HCT116 (cell line): ENCODE data around the gene NOA1. TPM values are rescaled to one million over a fixed set of nuclear protein-coding genes. Genes with fewer than 3 reads are reported as not detected.

Experiments used
- ATAC-seq: fragments of 200-7000 bp; cut with Tn5 transposase; 2 replicates; pipeline ENCODE4 v1.9.1; 2020; ENCODE audit warnings: mild to moderate bottlenecking, moderate library complexity
- BruUV-seq: library from RNA; stranded (reverse); fragments of 400-500 nt; replicated peaks from 2 replicates; lab custom pipeline; 2021; lab: Mats Ljungman, UMichigan
- CTCF ChIA-PET: fragments of 300-600 bp; sonication (Branson Sonifier 250); formaldehyde crosslinking; loops from one replicate; lab custom pipeline; 2021; ENCODE audit warnings: antibody characterized with exemption; lab: Charles Lee
- POLR2A ChIA-PET: fragments of 300-600, 350-600 bp; sonication (Branson Sonifier 250); formaldehyde crosslinking; loops from one replicate; lab custom pipeline; 2021; ENCODE audit warnings: antibody characterized with exemption; lab: Charles Lee
- RAD21 ChIA-PET, 2 experiments: fragments of 300-600 bp; sonication (Branson Sonifier 250); formaldehyde crosslinking; loops; one replicate each; lab custom pipeline; 2023; ENCODE audit warnings: low total read pairs in 2 of 2; ENCODE audit not compliant: uncharacterized antibody in 2 of 2, unreplicated experiment in 2 of 2, low non-redundant PET in 1 of 2; lab: Charles Lee
- DNase-seq: peaks from one replicate; pipeline ENCODE4 v3.0.0-alpha.2; 2010; ENCODE audit warnings: low read depth, low spot score
- H2AFZ ChIP-seq: fragments of 200-600 bp; shearing (Covaris generic), sonication (generic); 2 replicates; pipeline ENCODE4 v1.6.1; 2017; ENCODE audit warnings: low read depth, mixed run types, mixed read lengths, antibody characterized with exemption, low read length; ENCODE audit not compliant: poor library complexity, severe bottlenecking
- H3K27ac ChIP-seq: 2 replicates; pipeline ENCODE4 v1.5.1; 2012; ENCODE audit warnings: low read depth, low read length
- H3K27me3 ChIP-seq: fragments of 200-600 bp; sonication (generic); 2 replicates; pipeline ENCODE4 v1.6.1; 2016; ENCODE audit warnings: mixed run types, low read length, mixed read lengths; ENCODE audit not compliant: insufficient read depth
- H3K36me3 ChIP-seq, 2 experiments: fragments of 200-500 bp in 1 of 2; fragments of 200-600 bp in 1 of 2; sonication (Bioruptor generic) in 1 of 2; sonication (generic) in 1 of 2; 2 replicates each; pipeline versions ENCODE4 v1.5.1 to v1.6.1; 2014 to 2016; ENCODE audit warnings: low read length in 2 of 2, inconsistent platforms in 1 of 2, mixed read lengths in 1 of 2, mixed run types in 1 of 2; ENCODE audit not compliant: insufficient read depth in 2 of 2, control insufficient read depth in 1 of 2
- H3K4me1 ChIP-seq, 2 experiments: fragments of 200-600 bp in 1 of 2; sonication (generic) in 1 of 2; 2 replicates each; pipeline versions ENCODE4 v1.5.1 to v1.6.1; 2012 to 2017; ENCODE audit warnings: low read length in 2 of 2, inconsistent platforms in 1 of 2, mild to moderate bottlenecking in 1 of 2, mixed read lengths in 1 of 2, mixed run types in 1 of 2, moderate library complexity in 1 of 2; ENCODE audit not compliant: insufficient read depth in 2 of 2, control insufficient read depth in 1 of 2
- H3K4me2 ChIP-seq: fragments of 200-600 bp; sonication (generic); 2 replicates; pipeline ENCODE4 v1.6.1; 2017; ENCODE audit warnings: mixed run types, low read length, mixed read lengths
- H3K4me3 ChIP-seq, 2 experiments: fragments of 200-600 bp in 1 of 2; sonication (generic) in 1 of 2; replicated peaks in 1 of 2; 2 replicates each; pipeline ENCODE4 v1.5.1; 2011 to 2016; ENCODE audit warnings: low read length in 2 of 2, control low read depth in 1 of 2, low read depth in 1 of 2, mild to moderate bottlenecking in 1 of 2, mixed read lengths in 1 of 2, mixed run types in 1 of 2
- H3K79me2 ChIP-seq: fragments of 200-600 bp; sonication (generic); 2 replicates; pipeline ENCODE4 v1.6.1; 2017; ENCODE audit warnings: mild to moderate bottlenecking, mixed run types, low read length, moderate library complexity, mixed read lengths; ENCODE audit not compliant: insufficient read depth
- H3K9ac ChIP-seq: fragments of 200-600 bp; sonication (generic); 2 replicates; pipeline ENCODE4 v1.6.1; 2016; ENCODE audit warnings: low read length, mixed read lengths
- H3K9me2 ChIP-seq: fragments of 200-600 bp; sonication (generic), shearing (Covaris generic); 2 replicates; pipeline ENCODE4 v1.6.1; 2017; ENCODE audit warnings: mixed run types, mild to moderate bottlenecking, moderate library complexity; ENCODE audit not compliant: insufficient read depth
- H3K9me3 ChIP-seq, 2 experiments: fragments of 200-500 bp in 1 of 2; fragments of 200-600 bp in 1 of 2; sonication (Bioruptor generic) in 1 of 2; sonication (generic) in 1 of 2; 2 replicates each; pipeline ENCODE4 v1.6.1; 2014 to 2017; ENCODE audit warnings: low read length in 2 of 2, mixed read lengths in 2 of 2, inconsistent platforms in 1 of 2, low read depth in 1 of 2, mild to moderate bottlenecking in 1 of 2, mixed run types in 1 of 2, moderate library complexity in 1 of 2; ENCODE audit not compliant: control insufficient read depth in 1 of 2, insufficient read depth in 1 of 2
- H4K20me1 ChIP-seq: fragments of 200-600 bp; sonication (generic), shearing (Covaris generic); 2 replicates; pipeline ENCODE4 v1.6.1; 2017; ENCODE audit warnings: mixed run types, mild to moderate bottlenecking, moderate library complexity; ENCODE audit not compliant: insufficient read depth
- CTCF ChIP-seq, 3 experiments: fragments of 200-600 bp in 1 of 3; sonication (generic) in 1 of 3; IDR thresholded peaks in 2 of 3; conservative IDR thresholded peaks in 1 of 3; 2 replicates each; pipeline ENCODE4 v1.5.1; 2012 to 2017; ENCODE audit warnings: low read depth in 2 of 3, low read length in 2 of 3, antibody characterized with exemption in 1 of 3, borderline replicate concordance in 1 of 3, control low read depth in 1 of 3, mild to moderate bottlenecking in 1 of 3, mixed read lengths in 1 of 3, mixed run types in 1 of 3, moderate library complexity in 1 of 3; ENCODE audit not compliant: insufficient read depth in 1 of 3
- EGR1 ChIP-seq: IDR thresholded peaks from 2 replicates; pipeline ENCODE4 v1.6.1; 2012; ENCODE audit warnings: low read depth
- POLR2A ChIP-seq: IDR thresholded peaks from 2 replicates; pipeline ENCODE4 v1.7.0; 2011; ENCODE audit warnings: borderline replicate concordance; ENCODE audit not compliant: insufficient read depth, insufficient read length; ENCODE audit errors: extremely low read depth
- YY1 ChIP-seq: IDR thresholded peaks from 2 replicates; pipeline ENCODE4 v1.6.1; 2011; ENCODE audit warnings: low read length, low read depth, moderate library complexity, mild to moderate bottlenecking; ENCODE audit not compliant: insufficient replicate concordance; ENCODE audit errors: extremely low read depth
- intact Hi-C: fragments of 100-400 bp; cut with micrococcal nuclease; formaldehyde crosslinking; loops from 2 replicates; pipeline ENCODE4 v1.10.0; 2022
- total RNA-seq: library from RNA; stranded (reverse); gene quantifications from one replicate; pipeline ENCODE4 v1.2.1, GENCODE V29; 2021; ENCODE audit not compliant: unreplicated experiment

The NOA1 gene
- total RNA-seq, 1 experiment from 2014 or later, result 38.4 TPM

DNA sequence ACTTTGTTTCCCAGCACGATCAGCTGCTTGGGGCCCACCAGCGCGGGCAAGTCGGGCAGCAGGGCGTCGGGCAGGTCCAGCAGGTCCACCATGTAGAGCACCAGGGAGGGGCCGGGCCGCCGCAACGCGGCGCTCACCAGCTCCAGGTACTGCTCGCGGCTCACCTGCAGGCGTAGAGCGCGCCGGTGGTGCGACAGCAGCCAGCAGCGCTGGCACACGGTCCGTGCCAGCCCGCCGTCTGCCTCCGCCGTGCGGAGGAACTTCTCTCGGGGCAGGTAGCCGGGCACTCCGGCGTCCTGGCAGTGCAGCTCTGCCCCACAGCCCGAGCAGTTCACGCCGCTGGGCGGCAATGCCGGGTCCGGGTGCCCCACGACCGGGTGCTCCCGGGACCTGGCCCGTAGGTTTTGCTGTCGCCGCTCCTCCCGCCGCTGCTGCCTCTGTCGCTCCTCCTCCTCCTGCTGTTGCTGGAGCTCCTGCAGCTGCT lies 527 bp downstream of the NOA1 start:
- Histone ChIP-seq H3K36me3 (peaks cover 23 to 29% of the 10 kb centered on the region in 2 experiments), H3K27ac (peak overlapping the region; percentile 84), H3K79me2 (peaks cover 87% of the 10 kb centered on the region), H2AFZ (no peak overlapping the region), H3K9me3 (peaks cover 0 to 5% of the 10 kb centered on the region in 2 experiments; a peak in 1 of 4 replicates), H3K27me3 (no peaks in the 10 kb centered on the region), H3K4me3 (peak overlapping the region; percentile 97 to 98), H3K9ac (peak overlapping the region; percentile 97), H3K4me1 (peaks cover 7 to 17% of the 10 kb centered on the region in 2 experiments; a peak in 2 of 4 replicates), H4K20me1 (peaks cover 7% of the 10 kb centered on the region; the same call in 1 of the 2 replicates), H3K9me2 (no peaks in the 10 kb centered on the region), H3K4me2 (peak overlapping the region; percentile 90)
- ATAC-seq (peak; percentile 70), DNase-seq (peak; percentile 19)
- ChIA-PET CTCF (interaction anchor here (2.9 kb wide), 1 partner anchor 16 kb away, joined by 14 read pairs; no protein-coding TSS in a partner anchor), RAD21 (no interaction called here), POLR2A (interaction anchor here (0.8 to 2.4 kb wide), 9 partner anchors 10 to 541 kb away, joined by 3 to 16 read pairs (median 8); partner anchors contain the start of genes PAICS and PPAT)
- TF ChIP-seq POLR2A, result no peak
- TF ChIP-seq CTCF (IDR thresholded peaks at IDR 0.05 in 2 of 3, conservative IDR thresholded peaks at IDR 0.05 in 1 of 3; ENCODE audit: borderline replicate concordance in 1 of 3, insufficient read depth in 1 of 3, low read depth in 2 of 3, low read length in 2 of 3), result peak in 1 of 3 experiments; percentile 18; a peak in 2 of 6 replicates
- intact Hi-C loops, result loop anchor here (5.0 kb wide), 1 partner anchor 70 kb away; the partner anchor contains the start of gene REST
- BruUV-seq, result TSS peak; percentile 34

- ChIA-PET CTCF (interaction anchor here (2.9 kb wide), 1 partner anchor 16 kb away, joined by 14 read pairs; no protein-coding TSS in a partner anchor), POLR2A (interaction anchor here (1.4 kb wide), 1 partner anchor 10 kb away, joined by 10 read pairs; no protein-coding TSS in a partner anchor), RAD21 (no interaction called here)
- H3K79me2 ChIP-seq, result peaks cover 86% of the 10 kb centered on the region
- peaks cover 7% of the 10 kb centered on the region; the same call in 1 of the 2 replicates for H4K20me1 ChIP-seq
- no peaks in the 10 kb centered on the region for H3K27me3 ChIP-seq
- DNase-seq (no peak), ATAC-seq (peak; percentile 2)
- peak overlapping the region; percentile 97 to 98 for H3K4me3 ChIP-seq
- peaks cover 0 to 5% of the 10 kb centered on the region in 2 experiments; a peak in 1 of 4 replicates for H3K9me3 ChIP-seq
- H3K36me3 ChIP-seq, result peaks cover 21 to 33% of the 10 kb centered on the region in 2 experiments
- H3K9me2 ChIP-seq, result no peaks in the 10 kb centered on the region
- peaks cover 7 to 17% of the 10 kb centered on the region in 2 experiments; a peak in 2 of 4 replicates for H3K4me1 ChIP-seq
- H3K9ac ChIP-seq, result peak overlapping the region; percentile 97
- no TSS peak for BruUV-seq
- intact Hi-C loops, result loop anchor here (5.0 kb wide), 1 partner anchor 69 kb away; the partner anchor contains the start of gene REST
- no peak for TF ChIP-seq YY1
- TF ChIP-seq EGR1, result no peak
- H2AFZ ChIP-seq, result no peak overlapping the region
- H3K27ac ChIP-seq, result peak overlapping the region; percentile 84
- peak overlapping the region; percentile 90 for H3K4me2 ChIP-seq
These were observed 1.0 kb downstream of the NOA1 start for GRCh38 chr4:56976283-56976836.
